Psoas muscle (tissue), 8 donors: ENCODE measurements around the gene DCPS. TPM values are rescaled to one million over a fixed set of nuclear protein-coding genes. Genes with fewer than 3 reads are reported as not detected.

ENCODE experiments used
- ATAC-seq, 4 donors: fragments of 200-7000 bp; cut with Tn5 transposase; one replicate each; pipeline ENCODE4 v1.9.1; 2020; ENCODE audit warnings: moderate library complexity in 3 of 4, mild to moderate bottlenecking in 2 of 4
- DNase-seq, 2 donors: peaks; one replicate each; pipeline ENCODE4 v3.0.0-alpha.2; 2020
- H3K27ac ChIP-seq: fragments of 200-600 bp; one replicate; pipeline ENCODE4 v1.8.0; 2022
- H3K27me3 ChIP-seq, 3 donors: fragments of 200-600 bp in 1 of 3; one replicate each; pipeline versions ENCODE4 v1.6.1 to v1.8.0; 2013 to 2022; ENCODE audit warnings: low read length in 2 of 3, mild to moderate bottlenecking in 2 of 3, moderate library complexity in 1 of 3; ENCODE audit not compliant: insufficient read depth in 3 of 3
- H3K36me3 ChIP-seq, 2 donors: fragments of 200-600 bp in 1 of 2; one replicate each; pipeline versions ENCODE4 v1.6.1 to v1.8.0; 2013 to 2022; ENCODE audit warnings: low read depth in 1 of 2, mild to moderate bottlenecking in 1 of 2, moderate library complexity in 1 of 2; ENCODE audit not compliant: insufficient read depth in 1 of 2
- H3K4me1 ChIP-seq: fragments of 200-600 bp; one replicate; pipeline ENCODE4 v1.8.0; 2022
- H3K4me3 ChIP-seq: fragments of 200-600 bp; one replicate; pipeline ENCODE4 v1.8.0; 2022; ENCODE audit warnings: mild to moderate bottlenecking
- H3K9me3 ChIP-seq: fragments of 200-600 bp; one replicate; pipeline ENCODE4 v1.8.0; 2022
- CTCF ChIP-seq: fragments of 200-600 bp; IDR thresholded peaks from one replicate; pipeline ENCODE4 v1.8.0; 2022; ENCODE audit warnings: antibody characterized with exemption
- WGBS, 3 donors: extraction: QIAGEN DNeasy Blood & Tissue Kit; methylation state at CpG; one replicate each; pipeline versions ENCODE4 v1.1.6 to v1.1.7; 2013; 5-methylcytosine and 5-hydroxymethylcytosine counted together
- intact Hi-C, 2 donors: fragments of 100-400 bp; cut with DNase I; formaldehyde crosslinking; loops; one replicate each; pipeline versions ENCODE4 v1.11.0 to v1.14.2; 2022
- polyA plus RNA-seq, 3 donors: library from polyadenylated mRNA; stranded (reverse); fragments of 200-250 nt; gene quantifications; one replicate each; pipeline ENCODE4 v1.2.3, GENCODE V29; 2013
- total RNA-seq, 4 donors: library from RNA; stranded (reverse); fragmentation: NEBNext Ultra II Directional in 2 of 4; extraction: Animal tissue kit (Norgen Biotek cat#: 25700) in 2 of 4; gene quantifications; one replicate each; pipeline versions ENCODE4 v1.2.1 to v1.2.4, GENCODE V29; 2021 to 2023
- donor health status: healthy with polysubstance abuse.
- donor health status: DM: no; HTN: no; CAD: no; lungs with moderate emphysema.
- donor health status: Bipolar disorder and iron deficiency.
- donor health status: healthy.
- donor health status: DM: yes; HTN: yes; CAD: no.
- donor health status: DM: no; HTN: no; CAD: no.
- donor health status: DM: no; HTN: no; CAD: no.
- donor health status: DM: yes; HTN: yes; CAD: no.

Gene DCPS
- total and polyA plus RNA-seq, 7 donors, result 11.8 to 20.5 (median 14.3) TPM

- TF ChIP-seq CTCF, result no peak
- H3K4me1 ChIP-seq, result no peaks in the 10 kb centered on the region
- H3K9me3 ChIP-seq, result no peaks in the 10 kb centered on the region
- intact Hi-C loops, result no loop called here
- peaks cover 4 to 77% of the 10 kb centered on the region in 2 donors for H3K36me3 ChIP-seq
- no peak overlapping the region for H3K4me3 ChIP-seq
- ATAC-seq (no peak), DNase-seq (no peak)
- no peak overlapping the region for H3K27ac ChIP-seq
- 79 to 82% (median 80%) methylated on average over 12 of the region's 12 CpGs for WGBS, 3 donors
- no peaks in the 10 kb centered on the region for H3K27me3 ChIP-seq
These were observed 13.0 kb upstream of the DCPS start for GRCh38 chr11:126290887-126291286.

GRCh38 chr11:126293726-126294125 is 10.1 kb upstream of the DCPS start:
- no peak overlapping the region for H3K4me3 ChIP-seq
- no peaks in the 10 kb centered on the region for H3K4me1 ChIP-seq
- TF ChIP-seq CTCF, result no peak
- DNase-seq (no peak), ATAC-seq (no peak)
- no peak overlapping the region for H3K27ac ChIP-seq
- H3K9me3 ChIP-seq, result no peaks in the 10 kb centered on the region
- 81 to 89% (median 83%) methylated on average over 5 of the region's 5 CpGs for WGBS, 3 donors
- intact Hi-C loops, result no loop called here
- no peaks in the 10 kb centered on the region for H3K27me3 ChIP-seq
- peaks cover 7 to 84% of the 10 kb centered on the region in 2 donors for H3K36me3 ChIP-seq

- Histone ChIP-seq H3K4me3 (no peak overlapping the region), H3K27ac (no peak overlapping the region), H3K27me3 (no peaks in the 10 kb centered on the region), H3K9me3 (no peaks in the 10 kb centered on the region), H3K36me3 (peaks cover 7 to 69% of the 10 kb centered on the region in 2 donors), H3K4me1 (no peaks in the 10 kb centered on the region)
- DNase-seq (no peak), ATAC-seq (no peak)
- intact Hi-C loops, result no loop called here
- 52 to 85% (median 67%) methylated on average over 2 of the region's 2 CpGs for WGBS, 3 donors
- no peak for TF ChIP-seq CTCF
These were observed 6.9 kb upstream of the DCPS start for GRCh38 chr11:126297004-126297403.

- H3K9me3 ChIP-seq, result no peaks in the 10 kb centered on the region
- intact Hi-C loops, result no loop called here
These were observed 706 bp downstream of the DCPS start for GRCh38 chr11:126304457-126305075.

More at GRCh38 chr11:126304457-126305075, 706 bp downstream of the DCPS start:
- 22 to 30% (median 24%) methylated on average over 12 of the region's 12 CpGs for WGBS, 3 donors
- Histone ChIP-seq H3K36me3 (peaks cover 0 to 30% of the 10 kb centered on the region in 2 donors), H3K4me3 (peak overlapping the region; percentile 79), H3K4me1 (peaks cover 33% of the 10 kb centered on the region), H3K27me3 (no peaks in the 10 kb centered on the region), H3K27ac (peak overlapping the region; percentile 86)
- no peak for TF ChIP-seq CTCF
- DNase-seq (no peak), ATAC-seq (peak in 1 of 4 donors; percentile 23)
